Ramos (cell line): Measurements from ENCODE around the gene IL2RG.

Source experiments
- in situ Hi-C: fragments of 300-500 bp; cut with MboI; formaldehyde crosslinking; loops from one replicate; pipeline ENCODE4 v1.14.3; 2022; ENCODE audit warnings: low sequenced_read_pairs; ENCODE audit not compliant: unreplicated experiment

Gene IL2RG

GRCh38 chrX:71111141-71111843 is at the start of gene IL2RG:
TSS of gene IL2RG (minus strand) at chrX:71111577. CDS start at chrX:71111539, 38 bp downstream.
- in situ Hi-C loops = no loop called here

DNA sequence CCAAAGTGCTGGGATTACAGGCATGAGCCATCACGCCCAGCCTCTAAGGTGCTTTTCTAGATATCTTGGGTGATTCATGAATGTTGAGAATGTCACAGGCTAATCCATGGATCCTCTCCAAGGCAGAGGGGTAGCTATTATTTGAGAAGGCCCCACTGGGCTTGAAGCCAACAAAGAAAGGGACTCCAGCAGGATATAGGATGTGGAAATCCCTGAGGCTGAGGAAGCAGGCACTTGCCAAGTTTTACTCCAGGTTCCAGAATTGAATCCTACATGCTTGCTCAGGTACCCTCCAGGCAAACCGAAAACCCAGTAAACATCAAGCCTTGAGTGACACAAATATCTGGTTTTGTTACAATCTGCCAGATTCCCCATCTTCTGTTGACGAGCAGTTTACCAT is 49.1 kb upstream of the IL2RG start:
- in situ Hi-C loops = no loop called here

GRCh38 chrX:71159335-71159734 is 48.0 kb upstream of the IL2RG start:
- in situ Hi-C loops = no loop called here

DNA sequence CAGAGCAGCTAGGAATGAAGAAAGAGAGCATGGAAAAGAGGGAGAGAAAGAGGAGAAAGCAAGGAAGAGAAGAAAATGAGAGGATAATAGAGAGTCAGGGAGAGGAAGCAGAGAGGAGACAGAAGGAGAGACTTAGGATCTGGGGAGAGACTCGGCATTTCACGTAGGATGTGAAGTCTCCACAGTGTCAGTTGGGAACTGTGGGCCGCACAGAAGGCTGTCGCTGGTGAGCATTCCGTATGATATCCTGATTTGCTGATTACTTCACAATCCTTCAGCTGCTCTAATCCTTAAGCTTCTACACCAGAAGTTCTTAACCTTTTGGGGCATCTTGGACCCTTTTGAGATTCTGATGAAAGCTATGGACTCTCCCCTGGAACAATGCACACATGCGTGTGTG is 47.2 kb upstream of the IL2RG start:
- in situ Hi-C loops = no loop called here

DNA sequence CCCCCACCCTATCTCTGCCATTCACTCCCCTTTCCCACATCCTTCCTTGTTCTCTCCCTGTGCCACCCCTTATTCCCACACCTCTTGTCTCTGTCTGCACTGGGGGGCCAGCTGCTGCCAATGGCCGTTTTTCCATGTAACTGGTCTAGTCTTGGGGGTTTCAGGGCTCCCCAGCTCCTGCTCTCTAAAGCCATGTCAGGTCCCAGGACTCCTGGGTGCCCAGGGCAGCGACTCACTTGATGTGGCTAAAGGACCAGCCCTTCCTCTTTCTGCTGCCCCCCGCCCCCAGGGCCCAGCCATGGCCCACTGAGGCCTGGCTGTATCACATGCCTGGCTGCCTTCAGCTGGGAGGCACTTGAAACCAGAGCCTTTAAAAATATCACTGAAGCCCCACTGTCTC is 43.3 kb upstream of the IL2RG start:
- in situ Hi-C loops = no loop called here

- in situ Hi-C loops = no loop called here
Measured at GRCh38 chrX:71154196-71154595, 42.8 kb upstream of the IL2RG start.

DNA sequence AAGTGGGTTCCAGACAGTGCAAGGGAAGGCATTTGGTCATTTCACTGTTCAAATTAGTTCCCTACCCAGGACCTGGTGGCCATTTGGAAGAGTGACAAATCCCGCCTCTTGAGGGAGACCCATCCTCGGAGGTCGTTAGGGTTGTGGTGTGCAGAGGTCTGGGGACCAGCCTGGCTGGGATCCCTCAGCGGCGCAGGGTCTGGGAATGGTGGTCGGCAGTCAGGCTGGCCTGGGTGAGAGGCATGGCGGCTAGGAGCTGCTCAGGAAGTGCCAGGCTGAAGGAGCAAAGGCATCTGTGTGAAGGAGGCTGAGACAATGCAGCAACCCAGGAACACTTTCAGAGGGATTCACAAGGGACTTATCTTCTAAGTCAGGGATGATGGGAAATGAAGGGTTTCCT is 40.0 kb upstream of the IL2RG start:
- in situ Hi-C loops = no loop called here

DNA sequence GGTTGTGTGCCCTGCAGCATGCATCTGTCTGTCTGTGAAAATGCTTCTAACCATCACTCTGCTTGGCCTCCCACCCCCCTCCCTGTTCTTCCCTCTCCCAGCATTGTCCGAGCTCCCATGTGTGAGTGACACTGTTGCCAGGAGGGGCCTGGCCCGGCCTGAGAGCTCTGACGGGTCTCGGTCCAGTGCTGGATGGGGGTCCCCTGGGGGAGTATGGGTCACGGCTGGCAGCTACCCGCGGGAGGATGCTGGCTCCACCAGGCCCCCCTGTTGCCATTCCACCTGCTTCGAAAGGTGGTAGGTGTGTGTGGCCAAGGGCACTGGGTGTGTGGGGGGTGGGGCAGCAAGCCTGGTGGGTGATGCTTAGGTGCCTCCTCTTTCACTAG is 36.9 kb upstream of the IL2RG start:
- in situ Hi-C loops = no loop called here

- in situ Hi-C loops = no loop called here
Measured at GRCh38 chrX:71147496-71148277, 36.3 kb upstream of the IL2RG start.

DNA sequence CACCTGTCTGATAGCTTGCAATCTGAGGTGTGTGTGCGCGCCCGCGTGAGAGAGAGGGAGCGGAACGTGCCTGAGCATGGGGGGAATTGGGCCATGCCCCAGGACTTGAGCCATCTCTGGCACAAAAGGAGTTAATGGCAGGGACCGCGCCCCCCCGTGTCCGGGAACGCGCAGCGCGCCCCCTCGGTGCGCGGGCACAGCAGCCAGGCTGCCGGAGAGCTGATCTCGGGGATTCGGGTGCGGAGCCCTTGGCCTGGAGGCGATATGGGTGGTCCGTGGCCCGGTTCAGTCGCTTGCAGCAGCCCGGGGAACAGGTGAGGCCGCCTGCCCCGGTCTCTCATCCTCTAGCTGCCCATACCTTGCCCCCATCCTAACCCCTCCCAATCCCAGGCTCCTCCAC is 33.3 kb upstream of the IL2RG start, which contains the start of gene NLGN3:
NLGN3 (plus strand) TSS at position 191 of the 400 bp plus-strand sequence. CDS start 2,909 bp downstream, outside the sequence.
- in situ Hi-C loops = no loop called here

DNA sequence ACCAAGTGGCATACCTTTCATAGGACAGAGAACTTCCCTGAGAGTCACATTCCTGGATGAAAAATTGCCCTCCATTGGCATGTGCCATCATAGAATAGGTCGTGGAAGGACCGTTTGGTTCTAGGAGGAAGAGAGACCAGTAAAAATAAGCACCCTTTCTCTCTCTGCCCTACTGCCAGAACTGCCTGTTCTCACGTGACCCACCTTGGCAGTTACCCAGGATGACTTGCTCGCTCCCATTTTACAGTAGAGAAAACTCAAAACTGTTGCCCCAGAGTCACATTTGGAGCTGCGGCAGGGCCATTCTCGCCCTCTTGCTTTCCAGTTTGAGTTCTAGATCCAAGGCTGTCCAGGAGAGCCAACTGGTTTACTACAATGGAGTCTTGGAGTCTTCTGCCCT is 32.1 kb upstream of the IL2RG start:
- in situ Hi-C loops = no loop called here

GRCh38 chrX:71140440-71140839 is 29.1 kb upstream of the IL2RG start:
- in situ Hi-C loops = no loop called here

DNA sequence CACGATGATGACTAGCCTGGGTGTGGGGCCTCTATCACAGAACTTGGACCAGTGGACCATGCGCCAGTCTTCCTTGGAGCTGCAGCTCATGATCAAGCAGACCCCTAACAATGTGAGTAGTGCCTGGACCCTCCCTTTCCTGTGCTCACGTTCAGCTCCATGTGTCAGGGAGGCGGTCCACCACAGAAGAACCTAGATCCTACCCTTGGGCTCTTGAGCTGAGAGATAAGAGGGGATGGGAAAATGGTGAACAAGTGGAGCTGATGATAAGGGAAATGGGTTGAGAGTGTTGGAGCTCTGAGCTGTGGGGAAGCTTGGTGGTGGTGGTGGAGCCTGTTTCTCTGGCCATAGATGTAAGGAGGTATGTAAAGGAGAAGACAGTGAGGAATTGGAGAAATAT is 20.1 kb upstream of the IL2RG start:
- in situ Hi-C loops = no loop called here

DNA sequence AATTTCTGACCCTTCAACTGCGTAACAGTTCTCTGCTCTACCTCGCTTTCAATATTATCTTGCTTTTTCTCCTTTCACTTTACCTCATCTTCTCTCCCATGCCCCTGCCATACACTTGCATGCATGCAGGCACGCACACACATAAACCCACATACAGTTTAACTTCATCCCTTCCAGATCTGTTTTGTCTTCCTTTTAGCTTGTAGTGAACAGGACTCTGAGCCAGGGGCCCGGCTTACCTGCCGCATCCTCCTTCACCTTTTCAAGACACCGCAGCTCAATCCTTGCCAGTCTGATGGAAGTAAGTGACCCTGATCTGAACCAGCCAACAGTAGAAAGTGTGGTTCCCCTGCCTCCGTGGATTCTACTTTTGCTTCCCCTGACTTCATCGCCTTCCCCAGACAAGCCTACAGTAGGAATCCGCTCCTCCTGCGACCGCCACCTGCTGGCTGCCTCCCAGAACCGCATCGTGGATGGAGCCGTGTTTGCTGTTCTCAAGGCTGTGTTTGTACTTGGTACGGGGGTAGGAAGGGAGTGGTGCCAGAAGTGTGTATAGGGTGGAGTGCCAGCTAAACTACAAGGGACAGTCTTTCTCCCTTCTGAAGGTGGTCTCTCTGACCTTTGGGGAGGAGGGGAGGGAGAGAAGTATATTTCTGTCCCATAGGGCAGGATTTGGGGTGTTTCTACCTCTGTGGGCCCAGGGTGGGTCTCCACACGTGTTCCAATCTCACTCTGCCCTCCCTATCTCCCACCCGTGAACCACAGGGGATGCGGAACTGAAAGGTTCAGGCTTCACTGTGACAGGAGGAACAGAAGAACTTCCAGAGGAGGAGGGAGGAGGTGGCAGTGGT is 17.8 kb upstream of the IL2RG start:
- in situ Hi-C loops = no loop called here

- in situ Hi-C loops = no loop called here
Measured at GRCh38 chrX:71128166-71128833, 16.9 kb upstream of the IL2RG start.

GRCh38 chrX:71118985-71119535 is 7.7 kb upstream of the IL2RG start:
- in situ Hi-C loops = no loop called here

DNA sequence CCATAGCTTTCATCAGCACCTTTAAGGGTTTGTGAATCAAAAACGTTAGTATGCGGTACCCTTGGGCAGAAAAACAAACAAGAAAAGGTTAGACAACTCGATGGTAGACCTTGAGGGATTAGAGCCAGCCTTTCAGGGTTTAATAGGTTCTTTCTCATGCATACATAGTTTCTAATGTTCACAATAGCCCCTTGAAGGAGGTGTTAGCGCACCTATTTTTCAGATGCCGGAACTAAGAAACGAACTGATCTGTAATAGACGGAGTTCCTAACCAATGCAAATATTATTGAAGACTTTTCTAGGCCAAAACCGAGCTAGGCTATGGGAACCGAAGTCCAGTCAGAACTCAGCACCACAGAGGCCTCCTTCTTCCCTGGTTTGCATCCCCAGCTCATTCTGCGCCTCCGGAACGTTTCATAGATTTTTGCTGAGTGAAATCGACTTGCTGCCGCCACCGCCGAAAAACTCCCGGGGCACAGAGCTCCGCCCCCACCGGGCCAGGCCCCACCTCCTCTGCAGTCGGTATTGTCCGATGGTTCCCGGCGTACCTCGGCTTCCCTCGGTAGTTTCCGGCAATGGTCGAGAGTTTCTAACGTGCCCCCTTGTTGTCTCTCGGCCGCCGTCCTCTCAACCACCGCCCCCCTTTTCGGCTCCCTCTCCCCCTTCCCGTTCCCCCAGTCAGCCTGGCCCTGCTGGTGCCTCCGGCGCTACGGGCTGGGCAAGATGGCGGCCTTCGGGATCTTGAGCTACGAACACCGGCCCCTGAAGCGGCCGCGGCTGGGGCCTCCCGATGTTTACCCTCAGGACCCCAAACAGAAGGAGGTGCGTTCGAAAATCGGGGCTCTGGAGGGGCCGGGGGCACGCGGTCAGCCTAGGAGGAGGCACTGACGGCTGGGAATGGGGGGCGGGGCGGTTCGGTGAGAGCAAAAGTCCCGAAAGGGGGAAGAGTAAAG is 6.9 kb upstream of the IL2RG start, which contains the start of gene MED12:
MED12 (plus strand) TSS at position 565 of the 953 bp plus-strand sequence; CDS start at position 724, 159 bp downstream.
- in situ Hi-C loops = no loop called here

GRCh38 chrX:71117358-71117757 is 6.0 kb upstream of the IL2RG start:
- in situ Hi-C loops = no loop called here
